ENCODE results near the gene ZNF853.
"Not testable (repeated sequence)": the region's sequence is repeated elsewhere in the genome, so short reads cannot be mapped to it uniquely, and the experiment has no call there.

ZNF853 gene

GRCh38 chr7:6630007-6630849 lies 14.8 kb downstream of the ZNF853 start:
- no peak for DNase-seq (ENCODE audit: low read depth)
- no peak overlapping the region for H3K4me3 ChIP-seq (ENCODE audit: low read depth, low read length)

DNA sequence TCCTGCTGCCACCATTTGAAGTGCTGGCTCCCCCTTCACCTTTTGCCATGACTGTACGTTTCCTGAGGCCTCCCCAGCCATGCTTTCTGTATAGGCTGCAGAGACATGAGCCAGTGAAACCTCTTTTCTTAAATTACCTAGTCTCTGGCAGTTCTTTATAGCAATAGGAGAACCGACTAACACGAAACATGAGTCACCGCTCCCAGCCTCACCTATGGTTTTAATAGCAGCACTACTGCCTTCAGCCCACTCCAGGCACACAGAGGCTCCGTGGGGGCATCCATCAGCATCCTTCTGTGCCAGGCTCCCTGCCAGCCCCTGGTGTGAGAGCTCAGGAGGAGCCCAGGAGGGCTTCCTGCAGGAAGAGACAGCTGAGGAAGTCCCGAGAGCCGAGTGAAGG lies 16.2 kb downstream of the ZNF853 start:
- DNase-seq (ENCODE audit: low read depth), result no peak
- H3K4me3 ChIP-seq (ENCODE audit: low read depth, low read length), result no peak overlapping the region

GRCh38 chr7:6634021-6634420 lies 18.6 kb downstream of the ZNF853 start:
- DNase-seq (ENCODE audit: low read depth), result no peak
- H3K4me3 ChIP-seq (ENCODE audit: low read depth, low read length), result no peak overlapping the region

DNA sequence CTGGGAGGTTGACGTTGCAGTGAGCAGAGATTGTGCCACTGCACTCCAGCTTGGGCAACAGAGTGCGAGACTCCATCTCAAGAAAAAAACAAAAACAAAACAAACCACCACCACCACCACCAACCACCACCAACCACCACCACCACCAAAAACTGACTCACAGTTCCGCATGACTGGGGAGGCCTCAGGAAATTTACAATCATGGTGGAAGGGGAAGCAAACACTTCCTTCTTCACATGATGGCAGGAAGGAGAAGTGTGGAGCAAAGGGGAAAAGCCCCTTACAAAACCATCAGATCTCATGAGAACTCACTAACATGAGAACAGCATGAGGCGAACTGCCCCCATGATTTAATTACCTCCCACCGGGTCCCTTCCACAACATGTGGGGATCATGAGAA lies 19.6 kb downstream of the ZNF853 start:
- not testable (repeated sequence) for H3K4me3 ChIP-seq (ENCODE audit: low read depth, low read length); DNase-seq (ENCODE audit: low read depth)

DNA sequence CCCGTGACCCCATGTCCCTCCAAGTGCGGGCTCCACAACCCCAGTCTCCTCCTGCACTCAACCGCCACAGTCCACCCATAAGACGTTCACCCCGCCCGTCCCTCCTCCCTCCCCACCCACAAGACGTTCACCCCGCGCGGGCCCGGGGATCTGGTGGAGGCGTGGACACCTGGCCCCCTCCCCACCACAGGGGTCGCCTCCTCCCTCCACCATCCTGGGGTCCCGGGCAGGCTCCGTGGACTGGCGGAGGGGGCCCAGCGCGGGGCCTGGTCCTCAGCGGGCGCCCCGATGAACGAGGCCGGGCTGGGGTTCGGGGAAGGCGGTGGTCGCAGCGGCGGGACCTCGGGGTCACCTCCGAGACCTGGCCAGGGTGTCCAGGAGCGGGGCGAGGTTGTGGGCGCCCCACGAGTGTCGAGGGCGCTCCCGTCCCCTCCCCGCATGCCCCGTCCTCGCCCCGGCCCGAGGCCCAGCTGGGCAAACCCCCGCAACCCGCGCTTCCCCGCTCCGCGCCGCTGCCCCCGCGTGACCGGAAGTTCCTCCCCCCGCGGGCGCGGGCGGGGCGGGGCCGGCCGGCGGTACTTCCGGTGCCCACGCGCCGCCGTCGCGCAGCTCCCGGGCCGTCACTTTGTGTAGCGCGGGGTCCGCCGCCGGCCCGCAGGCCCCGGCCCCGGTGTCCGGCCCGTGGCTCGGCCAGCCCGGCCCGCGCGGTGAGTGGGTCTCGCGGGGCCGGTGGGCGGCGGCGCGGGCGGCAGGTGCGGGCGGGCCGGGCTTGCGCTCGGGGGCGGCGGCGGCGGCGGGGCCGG lies 21.5 kb downstream of the ZNF853 start, which contains the start of gene ZNF316:
TSS of gene ZNF316 (plus strand) at position 578 of the 803 bp plus-strand sequence. CDS start 5,092 bp downstream, outside the sequence.
- peak within 1 kb of the TSS; percentile 76 for H3K4me3 ChIP-seq (ENCODE audit: low read depth, low read length)

GRCh38 chr7:6637544-6638229 lies 22.3 kb downstream of the ZNF853 start:
- peak overlapping the region; percentile 76 for H3K4me3 ChIP-seq (ENCODE audit: low read depth, low read length)
- DNase-seq (ENCODE audit: low read depth), result no peak

More for the DNA sequence above, 21.5 kb downstream of the ZNF853 start, which contains the start of gene ZNF316:
- no peak for DNase-seq (ENCODE audit: low read depth)

DNA sequence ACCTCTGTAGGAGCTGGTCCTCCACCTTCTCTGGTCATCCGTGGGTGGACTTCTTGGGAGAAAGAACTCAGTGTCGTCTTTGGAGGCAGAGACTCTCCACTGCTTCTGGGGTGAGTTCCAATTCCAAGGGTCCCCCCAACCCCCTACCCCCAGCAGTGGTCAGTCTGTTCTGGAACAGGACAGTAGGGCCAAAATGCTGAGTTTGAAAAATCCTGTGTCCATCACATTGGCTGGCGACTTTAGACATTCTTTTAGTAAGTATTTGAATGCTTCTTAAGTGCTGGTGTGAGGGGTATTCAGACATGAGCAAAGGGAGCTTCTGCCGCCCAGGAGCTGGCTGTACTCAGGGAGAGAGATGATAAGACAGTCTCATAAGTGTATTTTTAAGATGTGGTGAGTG lies 23.6 kb downstream of the ZNF853 start:
- no peak overlapping the region for H3K4me3 ChIP-seq (ENCODE audit: low read depth, low read length)
- DNase-seq (ENCODE audit: low read depth), result no peak

DNA sequence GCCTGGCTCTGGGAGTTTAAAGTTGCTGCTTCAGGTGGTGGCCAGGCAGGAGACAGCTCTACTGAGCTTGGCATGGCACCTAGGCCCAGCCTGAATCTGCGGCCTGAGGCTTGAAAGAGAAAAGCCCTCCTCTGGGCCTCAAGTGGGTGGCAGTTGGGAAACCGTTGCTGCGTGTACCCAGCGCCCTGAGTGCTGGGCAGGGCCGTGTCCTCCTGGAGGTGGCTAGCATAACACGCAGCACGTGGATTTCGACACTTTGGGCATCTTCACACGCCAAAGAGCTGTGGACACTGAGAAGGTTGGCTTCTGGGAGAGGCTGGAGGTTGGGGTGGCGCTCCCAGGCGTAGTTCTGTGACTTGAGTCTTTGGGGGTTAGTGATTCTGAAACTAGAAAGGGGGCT lies 24.2 kb downstream of the ZNF853 start:
- DNase-seq (ENCODE audit: low read depth), result no peak
- H3K4me3 ChIP-seq (ENCODE audit: low read depth, low read length), result no peak overlapping the region

DNA sequence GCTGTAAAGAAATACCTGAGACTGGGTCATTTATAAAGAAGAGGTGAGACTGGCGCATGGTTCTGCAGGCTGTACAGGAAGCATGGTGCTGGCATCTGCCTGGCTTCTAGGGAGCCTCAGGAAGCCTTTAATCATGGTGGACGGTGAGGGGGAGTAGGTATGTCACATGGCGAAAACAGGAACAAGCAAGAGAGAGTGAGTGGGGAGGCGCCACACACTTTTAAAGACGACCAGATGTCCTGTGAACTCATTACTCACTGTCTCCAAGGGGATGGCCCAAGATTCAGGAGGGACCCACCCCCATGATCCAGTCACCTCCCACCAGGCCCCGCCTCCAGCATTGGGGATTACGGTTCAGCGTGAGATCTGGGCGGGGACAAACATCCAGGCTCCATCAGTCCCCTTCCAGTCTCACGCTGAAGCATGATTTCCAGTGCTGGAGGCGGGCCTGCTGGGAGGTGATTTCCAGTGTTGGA lies 24.9 kb downstream of the ZNF853 start:
- no peak overlapping the region for H3K4me3 ChIP-seq (ENCODE audit: low read depth, low read length)
- peak; percentile 32 for DNase-seq (ENCODE audit: low read depth)

GRCh38 chr7:6641305-6642035 lies 26.1 kb downstream of the ZNF853 start:
- no peak for DNase-seq (ENCODE audit: low read depth)
- no peak overlapping the region for H3K4me3 ChIP-seq (ENCODE audit: low read depth, low read length)

GRCh38 chr7:6642239-6642839 lies 26.9 kb downstream of the ZNF853 start:
- H3K4me3 ChIP-seq (ENCODE audit: low read depth, low read length), result no peak overlapping the region
- no peak for DNase-seq (ENCODE audit: low read depth)

DNA sequence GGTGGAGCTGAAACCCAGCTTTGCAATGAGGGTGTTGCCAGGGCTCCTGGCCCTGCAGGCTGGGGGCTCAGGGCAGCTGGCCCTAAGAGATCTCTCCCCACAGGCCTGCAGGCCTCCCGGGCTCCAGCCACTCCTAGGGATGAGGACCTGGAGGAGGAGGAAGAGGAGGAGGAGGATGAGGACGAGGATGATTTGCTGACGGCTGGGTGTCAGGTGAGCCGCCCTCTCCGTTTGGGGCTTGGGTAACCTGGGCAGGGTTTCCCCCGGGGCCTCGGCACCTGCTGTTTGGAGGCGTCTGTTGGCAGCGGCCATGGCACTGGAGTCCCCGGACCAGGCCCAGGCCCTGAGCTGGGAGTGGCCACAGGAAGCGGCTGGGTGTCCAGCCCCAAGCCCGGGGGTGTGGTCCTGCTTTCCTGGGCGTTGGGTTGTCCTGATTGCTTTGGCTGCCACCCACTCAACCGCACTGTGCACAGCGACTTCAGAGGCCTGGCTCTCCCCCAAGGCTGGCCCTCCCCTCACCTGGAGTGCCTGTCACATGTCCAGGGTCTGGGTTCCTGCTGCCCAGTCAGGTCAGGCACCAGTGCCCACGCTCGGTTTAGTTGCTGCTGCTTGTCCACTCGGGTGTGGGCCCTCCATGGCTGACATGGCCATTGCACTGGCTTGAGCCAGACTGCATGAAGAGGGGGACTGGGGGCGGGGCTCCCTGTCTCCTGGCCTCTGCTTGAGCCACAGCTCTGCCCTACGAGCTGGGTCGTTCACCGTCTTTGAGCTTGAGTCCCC lies 27.6 kb downstream of the ZNF853 start:
- DNase-seq (ENCODE audit: low read depth), result no peak
- H3K4me3 ChIP-seq (ENCODE audit: low read depth, low read length), result no peak overlapping the region

- no peak for DNase-seq (ENCODE audit: low read depth)
- H3K4me3 ChIP-seq (ENCODE audit: low read depth, low read length), result no peak overlapping the region
Observed at GRCh38 chr7:6643915-6644625, 28.7 kb downstream of the ZNF853 start.

- no peak for DNase-seq (ENCODE audit: low read depth)
- H3K4me3 ChIP-seq (ENCODE audit: low read depth, low read length), result no peak overlapping the region
Observed at GRCh38 chr7:6644728-6645127, 29.3 kb downstream of the ZNF853 start.

GRCh38 chr7:6646465-6646864 lies 31.1 kb downstream of the ZNF853 start:
- no peak overlapping the region for H3K4me3 ChIP-seq (ENCODE audit: low read depth, low read length)
- DNase-seq (ENCODE audit: low read depth), result no peak

DNA sequence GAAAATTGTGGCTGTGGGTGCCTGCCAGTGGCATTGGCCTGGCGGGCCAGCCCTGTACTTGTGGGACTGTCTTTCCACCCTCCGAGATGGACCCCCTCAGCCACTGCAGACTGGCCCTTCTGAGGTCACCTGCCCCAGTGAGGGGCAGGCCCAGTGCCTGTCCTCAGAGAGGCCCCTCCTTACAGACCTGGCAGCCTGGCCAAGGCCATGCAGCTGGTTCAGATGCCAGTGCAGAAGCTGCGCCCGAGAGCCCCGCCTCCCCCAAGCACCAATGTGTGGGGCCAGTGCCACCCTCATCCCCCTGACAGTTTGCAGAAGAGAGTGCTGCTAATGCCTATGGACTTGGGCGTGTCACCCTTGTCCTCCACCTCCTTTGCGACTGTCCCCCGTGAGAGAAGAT lies 31.7 kb downstream of the ZNF853 start:
- no peak overlapping the region for H3K4me3 ChIP-seq (ENCODE audit: low read depth, low read length)
- no peak for DNase-seq (ENCODE audit: low read depth)

DNA sequence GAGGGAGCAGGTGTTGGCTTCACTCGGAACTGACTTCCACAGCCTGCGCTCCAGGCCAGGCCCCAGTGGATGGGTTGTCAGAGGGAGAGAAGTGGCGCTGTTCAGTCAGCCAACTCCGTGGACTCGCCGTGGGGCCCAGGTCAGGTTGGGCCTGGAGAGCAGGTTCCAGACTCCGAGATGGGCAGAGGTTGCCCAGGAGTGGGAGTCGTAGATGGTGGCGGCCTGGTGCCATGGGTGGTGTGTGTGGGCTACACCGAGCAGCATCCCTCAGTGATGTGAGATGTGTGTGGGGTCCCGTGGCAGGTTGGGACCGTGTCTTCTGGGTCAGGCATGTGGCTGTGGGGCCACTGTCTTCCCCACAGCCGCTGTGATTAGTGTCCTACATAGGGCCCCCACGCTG lies 32.1 kb downstream of the ZNF853 start:
- H3K4me3 ChIP-seq (ENCODE audit: low read depth, low read length), result no peak overlapping the region
- DNase-seq (ENCODE audit: low read depth), result no peak

All from skeletal muscle cell (primary cell).